Gastroesophageal sphincter (tissue), 3 donors: ENCODE measurements around the gene SDK1.

Experiments used
- POLR2A ChIP-seq, 2 donors: fragments of 450-650 bp; IDR thresholded peaks; one replicate each; pipeline ENCODE4 v1.6.1; 2017; ENCODE audit warnings: antibody characterized with exemption in 2 of 2, mild to moderate bottlenecking in 2 of 2, moderate library complexity in 1 of 2
- POLR2AphosphoS5 ChIP-seq: sonication (generic); formaldehyde crosslinking; IDR thresholded peaks from one replicate; pipeline ENCODE4 v1.6.1; 2017; ENCODE audit warnings: antibody characterized with exemption
- TF ChIP-seq, protein P1 (sequence below), 4 experiments: fragments of 200-600 bp in 2 of 4; fragments of 450-650 bp in 2 of 4; sonication (generic) in 1 of 4; IDR thresholded peaks; one replicate each; pipeline ENCODE4 v1.5.1; 2017 to 2019; ENCODE audit warnings: antibody characterized with exemption in 4 of 4, mild to moderate bottlenecking in 2 of 4, moderate library complexity in 2 of 4

DNA sequence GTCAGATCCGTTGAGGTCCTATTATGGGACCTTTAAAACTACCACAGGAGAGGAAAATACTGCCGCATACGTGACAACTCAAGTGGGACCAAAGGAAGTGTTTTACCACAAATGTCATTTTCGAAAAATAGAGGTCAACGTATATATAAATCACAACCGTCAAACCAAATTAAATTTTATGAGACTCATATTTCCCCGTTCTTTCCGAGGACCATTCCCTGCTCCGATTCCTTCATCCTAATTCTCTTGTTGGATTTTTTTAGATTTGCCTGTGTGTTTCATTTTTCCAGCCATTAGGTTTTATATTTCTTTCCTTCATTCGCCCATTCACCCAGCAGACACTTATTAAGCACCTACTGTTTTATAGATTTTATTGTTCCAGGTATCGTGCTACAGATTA, 797.1 kb downstream of the SDK1 start:
- TF ChIP-seq, protein P1, sequence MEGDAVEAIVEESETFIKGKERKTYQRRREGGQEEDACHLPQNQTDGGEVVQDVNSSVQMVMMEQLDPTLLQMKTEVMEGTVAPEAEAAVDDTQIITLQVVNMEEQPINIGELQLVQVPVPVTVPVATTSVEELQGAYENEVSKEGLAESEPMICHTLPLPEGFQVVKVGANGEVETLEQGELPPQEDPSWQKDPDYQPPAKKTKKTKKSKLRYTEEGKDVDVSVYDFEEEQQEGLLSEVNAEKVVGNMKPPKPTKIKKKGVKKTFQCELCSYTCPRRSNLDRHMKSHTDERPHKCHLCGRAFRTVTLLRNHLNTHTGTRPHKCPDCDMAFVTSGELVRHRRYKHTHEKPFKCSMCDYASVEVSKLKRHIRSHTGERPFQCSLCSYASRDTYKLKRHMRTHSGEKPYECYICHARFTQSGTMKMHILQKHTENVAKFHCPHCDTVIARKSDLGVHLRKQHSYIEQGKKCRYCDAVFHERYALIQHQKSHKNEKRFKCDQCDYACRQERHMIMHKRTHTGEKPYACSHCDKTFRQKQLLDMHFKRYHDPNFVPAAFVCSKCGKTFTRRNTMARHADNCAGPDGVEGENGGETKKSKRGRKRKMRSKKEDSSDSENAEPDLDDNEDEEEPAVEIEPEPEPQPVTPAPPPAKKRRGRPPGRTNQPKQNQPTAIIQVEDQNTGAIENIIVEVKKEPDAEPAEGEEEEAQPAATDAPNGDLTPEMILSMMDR (IDR thresholded peaks at IDR 0.05), result no peak
- TF ChIP-seq POLR2AphosphoS5 (no peak), POLR2A (IDR thresholded peaks at IDR 0.05) (no peak)
